MG63 (cell line): ENCODE data around the gene PIGX. TPM values are rescaled to one million over a fixed set of nuclear protein-coding genes. Genes with fewer than 3 reads are reported as not detected.

ENCODE experiments used
- DNase-seq: peaks from one replicate; pipeline ENCODE4 v3.0.0-alpha.2; 2020
- H3K27me3 ChIP-seq: fragments of 250-450 bp; sonication (Bioruptor Pico); 2 replicates; pipeline ENCODE4 v1.5.1; 2020; ENCODE audit warnings: mild to moderate bottlenecking, moderate library complexity
- H3K36me3 ChIP-seq: fragments of 250-450 bp; sonication (Bioruptor Pico); 2 replicates; pipeline ENCODE4 v1.5.1; 2020; ENCODE audit warnings: mild to moderate bottlenecking, moderate library complexity
- H3K4me3 ChIP-seq: fragments of 250-450 bp; sonication (Bioruptor Pico); 2 replicates; pipeline ENCODE4 v1.5.1; 2020; ENCODE audit warnings: mild to moderate bottlenecking, moderate library complexity
- H3K9me3 ChIP-seq: fragments of 250-450 bp; sonication (Bioruptor Pico); 2 replicates; pipeline ENCODE4 v1.5.1; 2020; ENCODE audit warnings: mild to moderate bottlenecking, moderate library complexity
- total RNA-seq: library from RNA; depleted of rRNA; stranded (reverse); fragments of >200 nt; shearing (Covaris generic); gene quantifications from 2 replicates; pipeline ENCODE4 v1.2.3, GENCODE V29; 2014; ENCODE audit warnings: low replicate concordance; rRNA removed

Gene PIGX
- total RNA-seq, 1 experiment from 2014 or later: 58.7 TPM

DNA sequence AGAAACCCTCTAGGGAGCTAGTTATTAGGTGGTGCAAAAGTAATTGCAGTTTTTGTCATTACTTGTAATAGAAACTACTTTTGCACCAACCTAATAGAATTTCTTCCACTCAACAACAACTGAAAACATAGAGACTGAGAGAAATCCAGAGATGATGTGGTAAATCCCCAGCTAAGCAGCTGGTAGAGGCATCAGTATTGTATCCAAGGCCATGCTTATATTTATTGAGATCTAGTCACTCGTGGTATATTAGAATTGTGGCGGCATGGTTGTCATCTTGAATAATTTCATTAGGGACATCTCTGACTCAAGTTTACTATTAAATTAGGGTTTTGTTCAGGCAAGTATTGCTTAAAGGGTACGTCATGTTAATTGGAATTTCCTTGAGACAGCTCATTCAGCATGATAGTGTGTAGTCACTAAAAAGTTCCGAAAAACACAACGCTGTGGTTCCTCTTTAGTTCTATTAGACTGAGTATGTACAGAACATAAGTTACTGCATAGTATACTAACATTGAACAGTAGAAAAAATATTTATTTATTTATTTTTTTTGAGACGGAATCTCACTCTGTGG, 62.8 kb downstream of the PIGX start:
- Histone ChIP-seq H3K4me3 (no peak overlapping the region), H3K9me3 (peaks cover 8% of the 10 kb centered on the region), H3K27me3 (no peaks in the 10 kb centered on the region), H3K36me3 (peaks cover 29% of the 10 kb centered on the region)
- no peak for DNase-seq

DNA sequence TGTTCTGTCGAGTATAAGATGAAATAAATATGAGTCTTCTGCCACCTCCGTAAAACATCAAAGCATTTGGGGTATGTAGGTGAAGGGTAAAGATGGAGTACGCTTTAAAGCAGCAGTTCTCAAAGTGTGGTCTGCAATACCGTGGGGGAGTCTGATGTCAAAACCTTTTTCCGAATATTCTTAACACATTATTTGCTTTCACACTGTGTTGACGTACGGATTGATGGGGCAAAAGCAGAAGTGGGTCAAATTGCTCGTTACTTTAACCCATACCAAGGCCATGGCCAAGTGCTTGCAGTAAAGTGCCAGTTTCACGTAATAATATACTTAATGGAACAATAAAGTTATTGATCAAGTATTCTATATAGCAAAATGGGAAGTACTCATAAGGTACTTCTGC, 63.8 kb downstream of the PIGX start:
- Histone ChIP-seq H3K36me3 (peaks cover 37% of the 10 kb centered on the region), H3K4me3 (no peak overlapping the region), H3K9me3 (peaks cover 16% of the 10 kb centered on the region), H3K27me3 (no peaks in the 10 kb centered on the region)
- no peak for DNase-seq

DNA sequence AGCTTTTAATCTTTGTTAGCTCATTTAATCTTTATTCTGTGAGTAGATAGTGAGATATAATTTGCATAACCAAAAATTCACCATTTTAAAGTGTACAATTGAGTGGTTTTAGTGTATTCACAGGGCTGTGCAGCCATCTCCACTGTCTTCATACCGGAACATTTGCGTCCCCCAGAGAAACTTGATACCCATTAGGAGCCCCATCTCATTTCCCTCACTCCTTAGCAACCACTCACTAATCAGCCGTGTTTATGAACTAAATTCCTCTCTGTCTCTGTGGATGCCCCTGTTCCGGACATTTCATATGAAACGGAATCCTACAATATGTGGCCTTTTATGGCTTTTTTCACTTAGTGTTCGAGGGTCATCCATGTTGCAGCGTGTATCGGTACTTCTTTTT, 65.7 kb downstream of the PIGX start:
- no peak for DNase-seq
- no peak overlapping the region for H3K4me3 ChIP-seq
- peaks cover 15% of the 10 kb centered on the region for H3K9me3 ChIP-seq
- H3K36me3 ChIP-seq: peaks cover 33% of the 10 kb centered on the region
- no peaks in the 10 kb centered on the region for H3K27me3 ChIP-seq

DNA sequence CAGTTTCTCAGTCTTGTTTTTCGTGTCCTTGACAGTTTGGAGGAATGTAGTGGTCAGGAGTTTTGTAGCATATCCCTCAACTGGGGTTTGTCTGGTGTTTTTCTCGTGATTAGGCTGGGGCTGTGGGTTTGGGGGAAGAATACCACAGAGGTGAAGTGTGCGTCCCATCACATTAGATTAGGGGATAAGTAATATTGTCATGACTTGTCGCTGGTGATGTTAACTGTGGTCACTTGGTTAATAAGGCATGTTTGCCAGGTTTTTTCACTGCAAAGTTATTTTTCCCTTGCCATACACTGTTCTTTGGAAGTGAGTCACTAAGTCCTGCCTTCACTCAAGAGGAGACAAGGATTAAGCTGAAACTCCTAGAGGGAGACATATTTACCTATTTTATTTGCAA, 66.6 kb downstream of the PIGX start:
- DNase-seq: no peak
- Histone ChIP-seq H3K9me3 (peaks cover 15% of the 10 kb centered on the region), H3K4me3 (no peak overlapping the region), H3K27me3 (no peaks in the 10 kb centered on the region), H3K36me3 (peaks cover 38% of the 10 kb centered on the region)

DNA sequence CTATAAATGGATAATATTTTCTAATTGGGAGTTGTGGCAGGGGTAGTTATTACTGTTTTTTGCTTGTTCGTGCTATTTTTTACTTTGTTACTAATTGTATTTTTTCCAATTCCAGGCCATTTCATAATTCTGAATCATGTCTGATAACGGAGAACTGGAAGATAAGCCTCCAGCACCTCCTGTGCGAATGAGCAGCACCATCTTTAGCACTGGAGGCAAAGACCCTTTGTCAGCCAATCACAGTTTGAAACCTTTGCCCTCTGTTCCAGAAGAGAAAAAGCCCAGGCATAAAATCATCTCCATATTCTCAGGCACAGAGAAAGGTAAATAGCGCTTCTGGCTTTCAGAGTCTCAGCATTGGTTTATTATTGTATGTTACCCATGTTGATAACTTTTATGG, 70.3 kb downstream of the PIGX start:
- Histone ChIP-seq H3K36me3 (peaks cover 58% of the 10 kb centered on the region), H3K4me3 (no peak overlapping the region), H3K27me3 (no peaks in the 10 kb centered on the region), H3K9me3 (peaks cover 15% of the 10 kb centered on the region)
- no peak for DNase-seq

Other genes with a start within 250 kb of the PIGX start
- gene RNF168, start 208.6 kb upstream of the PIGX start, total RNA-seq: 4.7 and 9.8 TPM in 2 replicates
- not detected in 2 replicates for gene SMCO1, start 197.0 kb upstream of the PIGX start, total RNA-seq
- 7.7 and 9.0 TPM in 2 replicates for gene WDR53, start 143.8 kb upstream of the PIGX start, total RNA-seq
- gene FBXO45, start 143.7 kb upstream of the PIGX start, total RNA-seq: 19.1 and 37.3 TPM in 2 replicates
- not detected in 2 replicates for gene NRROS, start 72.7 kb upstream of the PIGX start, total RNA-seq
- gene CEP19, start 127 bp upstream of the PIGX start, total RNA-seq: 3.5 and 16.5 TPM in 2 replicates
- gene PAK2, start 27.5 kb downstream of the PIGX start, total RNA-seq: 27.7 and 42.1 TPM in 2 replicates
- gene SENP5, start 155.5 kb downstream of the PIGX start, total RNA-seq: 22.0 and 25.4 TPM in 2 replicates
- 48.1 and 66.4 TPM in 2 replicates for gene NCBP2, start 230.2 kb downstream of the PIGX start, total RNA-seq